A549 (cell line): ENCODE data around the gene MT1A. TPM values are rescaled to one million over a fixed set of nuclear protein-coding genes. Genes with fewer than 3 reads are reported as not detected.

Experiments used
- ATAC-seq, 2 experiments: fragments of 200-7000 bp in 1 of 2; fragments of >200 bp in 1 of 2; cut with Nextera tagmentation in 1 of 2; cut with Tn5 transposase in 1 of 2; 3 replicates each; pipeline versions ENCODE4 v1.8.0 to v1.9.1; 2018 to 2020; ENCODE audit warnings: mild to moderate bottlenecking in 1 of 2, moderate library complexity in 1 of 2
- CTCF ChIA-PET: fragments of 300-600 bp; sonication (Branson Sonifier 250); formaldehyde crosslinking; extraction: SDS; loops from one replicate; lab custom pipeline; 2021; ENCODE audit warnings: antibody characterized with exemption, inconsistent platforms; lab: Yijun Ruan, JAX
- POLR2A ChIA-PET: fragments of 350-600 bp; formaldehyde crosslinking; extraction: SDS; loops from one replicate; lab custom pipeline; 2021; ENCODE audit warnings: antibody characterized with exemption, inconsistent platforms; lab: Yijun Ruan, JAX
- DNase-seq, 2 experiments: peaks; one replicate each; pipeline versions ENCODE4 v3.0.0 to v3.0.0-alpha.2; 2011 to 2016; ENCODE audit warnings: low read depth in 1 of 2, low spot score in 1 of 2
- FAIRE-seq: peaks from 2 replicates; lab custom pipeline; 2011; peaks lifted over from hg19 to GRCh38; lab: Jason Lieb, UNC
- H3K27ac ChIP-seq, 2 experiments: fragments of >200 bp; sonication (Bioruptor Twin); formaldehyde crosslinking; 3 replicates each; pipeline ENCODE4 v1.5.1; 2016 to 2017
- H3K4me1 ChIP-seq: fragments of >200 bp; sonication (Bioruptor Twin); formaldehyde crosslinking; 3 replicates; pipeline ENCODE4 v1.6.1; 2016
- H3K4me2 ChIP-seq: fragments of >200 bp; sonication (Bioruptor Twin); formaldehyde crosslinking; 3 replicates; pipeline ENCODE4 v1.6.1; 2016
- H3K4me3 ChIP-seq: fragments of >200 bp; sonication (Bioruptor Twin); formaldehyde crosslinking; 3 replicates; pipeline ENCODE4 v1.5.1; 2016
- H3K9me3 ChIP-seq: fragments of >200 bp; sonication (Bioruptor Twin); formaldehyde crosslinking; 3 replicates; pipeline ENCODE4 v1.6.1; 2016
- BHLHE40 ChIP-seq: IDR thresholded peaks from 2 replicates; pipeline ENCODE4 v1.6.1; 2012; ENCODE audit warnings: low read depth, low read length, inconsistent platforms
- CBX2 ChIP-seq: fragments of 200-600 bp; sonication (generic); IDR thresholded peaks from 2 replicates; pipeline ENCODE4 v1.6.1; 2016; ENCODE audit warnings: low read depth, mild to moderate bottlenecking, borderline replicate concordance
- CBX8 ChIP-seq: fragments of 200-600 bp; sonication (generic); IDR thresholded peaks from 2 replicates; pipeline ENCODE4 v1.6.1; 2016
- CHD4 ChIP-seq: fragments of 200-600 bp; sonication (generic); IDR thresholded peaks from 2 replicates; pipeline ENCODE4 v1.6.1; 2016; ENCODE audit warnings: antibody characterized with exemption, mild to moderate bottlenecking, borderline replicate concordance
- EP300 ChIP-seq, 2 experiments: fragments of >200 bp; sonication (Bioruptor Twin); formaldehyde crosslinking; IDR thresholded peaks; 2 replicates in 1 of 2; 3 replicates in 1 of 2; pipeline ENCODE4 v1.6.1; 2016 to 2017
- FOSB ChIP-seq: fragments of 250-450 bp; sonication (Bioruptor Pico); IDR thresholded peaks from 2 replicates; pipeline ENCODE4 v1.5.0; 2020; ENCODE audit warnings: mild to moderate bottlenecking, moderate library complexity
- HDAC2 ChIP-seq: fragments of 200-600 bp; sonication (generic); IDR thresholded peaks from 2 replicates; pipeline ENCODE4 v1.6.1; 2016
- HOXA7 ChIP-seq: fragments of 250-450 bp; sonication (Bioruptor Pico); IDR thresholded peaks from 2 replicates; pipeline ENCODE4 v1.5.0; 2020; ENCODE audit warnings: mild to moderate bottlenecking, moderate library complexity
- JUN ChIP-seq, 2 experiments: fragments of >200 bp; sonication (Bioruptor Twin); formaldehyde crosslinking; IDR thresholded peaks; 2 replicates in 1 of 2; 3 replicates in 1 of 2; pipeline ENCODE4 v1.6.1; 2016 to 2017
- MYC ChIP-seq: IDR thresholded peaks from 2 replicates; pipeline ENCODE4 v1.6.1; 2012; ENCODE audit warnings: mild to moderate bottlenecking, inconsistent platforms, low read length, improper control_type of control experiment, borderline replicate concordance
- NFE2L2 ChIP-seq: fragments of 150-350 bp; conservative IDR thresholded peaks from 2 replicates; pipeline ENCODE4 v1.6.1; 2014; ENCODE audit warnings: low read length
- POLR2A ChIP-seq: IDR thresholded peaks from 2 replicates; pipeline ENCODE4 v1.6.1; 2012; ENCODE audit warnings: mild to moderate bottlenecking, low read length
- POLR2AphosphoS2 ChIP-seq: conservative IDR thresholded peaks from 2 replicates; pipeline ENCODE4 v1.6.1; 2012; ENCODE audit warnings: low read length, improper control_type of control experiment, inconsistent platforms
- RAD21 ChIP-seq, 2 experiments: fragments of >200 bp in 1 of 2; sonication (Bioruptor Twin) in 1 of 2; formaldehyde crosslinking in 1 of 2; IDR thresholded peaks in 1 of 2; conservative IDR thresholded peaks in 1 of 2; 2 replicates in 1 of 2; 3 replicates in 1 of 2; pipeline ENCODE4 v1.6.1; 2012 to 2018; ENCODE audit warnings: inconsistent platforms in 1 of 2
- RARB ChIP-seq: fragments of 250-450 bp; sonication (Bioruptor Pico); IDR thresholded peaks from 2 replicates; pipeline ENCODE4 v1.8.0; 2021; ENCODE audit warnings: mild to moderate bottlenecking, moderate library complexity
- RFX5 ChIP-seq: fragments of 450-650 bp; IDR thresholded peaks from 2 replicates; pipeline ENCODE4 v1.7.1; 2014; ENCODE audit warnings: antibody characterized with exemption, mild to moderate bottlenecking, moderate library complexity
- SREBF2 ChIP-seq: fragments of 450-650 bp; IDR thresholded peaks from 2 replicates; pipeline ENCODE4 v1.6.1; 2014; ENCODE audit warnings: mild to moderate bottlenecking, moderate library complexity
- ZNF302 ChIP-seq: fragments of 250-450 bp; sonication (Bioruptor Pico); IDR thresholded peaks from 2 replicates; pipeline ENCODE4 v1.9.0; 2021; ENCODE audit warnings: inconsistent platforms, mild to moderate bottlenecking, moderate library complexity
- ZSCAN20 ChIP-seq: fragments of 250-450 bp; sonication (Bioruptor Pico); IDR thresholded peaks from 2 replicates; pipeline ENCODE4 v1.8.0; 2022; ENCODE audit warnings: mild to moderate bottlenecking, moderate library complexity
- WGBS: methylation state at CpG from one replicate; pipeline ENCODE4 v1.1.6; 2017; ENCODE audit errors: missing lambda C conversion rate; 5-methylcytosine and 5-hydroxymethylcytosine counted together
- polyA plus RNA-seq, 4 experiments: library from polyadenylated mRNA; depleted of rRNA in 3 of 4; stranded (reverse); fragments of >200 nt; fragmentation: RNase III in 1 of 4; extraction: RNeasy Plus Mini Kit Qiagen cat#74134 plus additional on column Dnase treatment in 1 of 4; gene quantifications; 2 replicates in 3 of 4; 3 replicates in 1 of 4; pipeline ENCODE4 v1.2.3, GENCODE V29; 2011 to 2017
- TF ChIP-seq, protein P1 (sequence below): fragments of >200 bp; sonication (Bioruptor Twin); formaldehyde crosslinking; IDR thresholded peaks from 3 replicates; pipeline ENCODE4 v1.5.1; 2016
- TF ChIP-seq, protein P2 (sequence below): IDR thresholded peaks from 2 replicates; pipeline ENCODE4 v1.6.1; 2012
- TF ChIP-seq, protein P3 (sequence below): fragments of 250-450 bp; sonication (Bioruptor Pico); IDR thresholded peaks from 2 replicates; pipeline ENCODE4 v1.5.0; 2020; ENCODE audit warnings: low read depth, mild to moderate bottlenecking, moderate library complexity
- TF ChIP-seq, protein P4 (sequence below): IDR thresholded peaks from 2 replicates; pipeline ENCODE4 v1.6.1; 2012

The MT1A gene
- polyA plus RNA-seq, 2 of the 4 experiments (the other 2 are of a cell fraction) = 5.3 to 12.8 TPM

DNA sequence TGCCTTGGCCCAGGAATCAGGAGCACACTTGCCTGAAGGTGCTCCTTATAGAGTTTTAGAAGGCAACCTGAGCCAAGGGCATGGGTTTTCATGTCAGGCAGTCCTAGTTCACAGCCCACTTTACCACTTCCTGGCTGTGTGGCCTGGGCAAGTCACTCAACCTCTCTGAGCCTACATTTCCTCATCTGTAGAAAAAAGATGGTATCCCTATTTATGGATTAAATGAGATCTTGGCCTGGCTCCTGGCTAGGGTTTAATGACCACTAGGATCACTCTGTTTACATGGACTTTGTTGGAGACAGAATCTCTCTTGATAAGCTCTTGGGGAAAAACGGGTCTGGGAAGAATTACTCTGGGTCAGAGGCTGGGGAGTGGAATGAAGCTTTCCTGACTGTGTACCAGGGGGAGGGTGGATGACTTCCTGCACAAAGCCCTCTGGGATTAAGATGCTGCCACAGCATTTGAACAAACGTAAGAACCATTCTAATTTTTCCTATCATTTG is 27.8 kb upstream of the MT1A start (continued):
- TF ChIP-seq, protein P1, sequence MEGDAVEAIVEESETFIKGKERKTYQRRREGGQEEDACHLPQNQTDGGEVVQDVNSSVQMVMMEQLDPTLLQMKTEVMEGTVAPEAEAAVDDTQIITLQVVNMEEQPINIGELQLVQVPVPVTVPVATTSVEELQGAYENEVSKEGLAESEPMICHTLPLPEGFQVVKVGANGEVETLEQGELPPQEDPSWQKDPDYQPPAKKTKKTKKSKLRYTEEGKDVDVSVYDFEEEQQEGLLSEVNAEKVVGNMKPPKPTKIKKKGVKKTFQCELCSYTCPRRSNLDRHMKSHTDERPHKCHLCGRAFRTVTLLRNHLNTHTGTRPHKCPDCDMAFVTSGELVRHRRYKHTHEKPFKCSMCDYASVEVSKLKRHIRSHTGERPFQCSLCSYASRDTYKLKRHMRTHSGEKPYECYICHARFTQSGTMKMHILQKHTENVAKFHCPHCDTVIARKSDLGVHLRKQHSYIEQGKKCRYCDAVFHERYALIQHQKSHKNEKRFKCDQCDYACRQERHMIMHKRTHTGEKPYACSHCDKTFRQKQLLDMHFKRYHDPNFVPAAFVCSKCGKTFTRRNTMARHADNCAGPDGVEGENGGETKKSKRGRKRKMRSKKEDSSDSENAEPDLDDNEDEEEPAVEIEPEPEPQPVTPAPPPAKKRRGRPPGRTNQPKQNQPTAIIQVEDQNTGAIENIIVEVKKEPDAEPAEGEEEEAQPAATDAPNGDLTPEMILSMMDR = no peak
- no peak for TF ChIP-seq POLR2A
- TF ChIP-seq, all 56 proteins: peak for 2

DNA sequence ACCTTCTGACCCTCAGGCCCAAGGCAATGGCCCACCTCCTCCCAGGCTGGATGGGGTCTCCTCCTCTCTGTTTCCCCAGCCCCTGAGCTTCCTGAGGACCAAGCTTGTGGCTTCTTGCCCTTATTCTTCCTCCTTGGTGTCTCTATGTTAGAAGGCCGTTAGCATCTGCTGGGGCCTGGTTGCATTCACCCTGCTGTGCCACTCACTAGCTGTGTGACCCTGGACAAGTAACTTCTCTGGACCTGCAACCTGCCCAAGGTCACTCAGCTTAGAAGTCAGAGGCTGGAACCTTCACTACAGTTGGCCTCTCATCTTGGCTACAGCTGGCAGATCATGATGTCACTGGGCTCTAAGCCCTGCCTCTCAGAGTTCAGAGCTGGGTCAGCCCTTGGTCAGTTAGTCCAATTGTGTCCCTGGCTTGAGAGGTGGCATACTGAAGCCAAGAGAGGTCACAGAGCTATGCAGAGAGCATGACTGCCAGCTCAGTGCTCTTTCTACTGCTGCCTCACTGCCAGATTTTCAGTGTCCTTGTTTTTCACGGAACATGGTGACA is 27.1 kb upstream of the MT1A start:
- no peak for FAIRE-seq
- WGBS = 70% methylated on average over 2 of the region's 2 CpGs
- peak overlapping the region; percentile 93 to 96 for H3K27ac ChIP-seq
- CTCF ChIA-PET = interaction anchor here (0.6 to 19.7 kb wide), 9 partner anchors 10 to 184 kb away, joined by 3 to 340 read pairs (median 4); partner anchors contain the start of genes MT1A, MT1B and MT1F
- ATAC-seq = no peak
- POLR2A ChIA-PET = interaction anchor here (0.8 to 10.8 kb wide), 3 partner anchors 16 to 73 kb away, joined by 3 to 185 read pairs (median 33); partner anchors contain the start of gene MT1X
- peak overlapping the region; percentile 81 for H3K4me2 ChIP-seq
- TF ChIP-seq, protein P2, sequence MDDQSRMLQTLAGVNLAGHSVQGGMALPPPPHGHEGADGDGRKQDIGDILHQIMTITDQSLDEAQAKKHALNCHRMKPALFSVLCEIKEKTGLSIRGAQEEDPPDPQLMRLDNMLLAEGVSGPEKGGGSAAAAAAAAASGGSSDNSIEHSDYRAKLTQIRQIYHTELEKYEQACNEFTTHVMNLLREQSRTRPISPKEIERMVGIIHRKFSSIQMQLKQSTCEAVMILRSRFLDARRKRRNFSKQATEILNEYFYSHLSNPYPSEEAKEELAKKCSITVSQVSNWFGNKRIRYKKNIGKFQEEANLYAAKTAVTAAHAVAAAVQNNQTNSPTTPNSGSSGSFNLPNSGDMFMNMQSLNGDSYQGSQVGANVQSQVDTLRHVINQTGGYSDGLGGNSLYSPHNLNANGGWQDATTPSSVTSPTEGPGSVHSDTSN = no peak
- TF ChIP-seq CHD4 = no peak
- TF ChIP-seq RARB (CRISPR knock-in tag) = no peak
- TF ChIP-seq SREBF2 = no peak
- no peak for TF ChIP-seq CBX8
- no peak for TF ChIP-seq ZSCAN20
- no peak for TF ChIP-seq MYC
- no peak for TF ChIP-seq JUN (IDR thresholded peaks at IDR 0.05)
- TF ChIP-seq, all 56 proteins: peak for 0
- H3K4me3 ChIP-seq = no peak overlapping the region
- peaks cover 63% of the 10 kb centered on the region for H3K4me1 ChIP-seq
- peak in 1 of 2 experiments; percentile 36 for DNase-seq
- H3K9me3 ChIP-seq = no peaks in the 10 kb centered on the region

DNA sequence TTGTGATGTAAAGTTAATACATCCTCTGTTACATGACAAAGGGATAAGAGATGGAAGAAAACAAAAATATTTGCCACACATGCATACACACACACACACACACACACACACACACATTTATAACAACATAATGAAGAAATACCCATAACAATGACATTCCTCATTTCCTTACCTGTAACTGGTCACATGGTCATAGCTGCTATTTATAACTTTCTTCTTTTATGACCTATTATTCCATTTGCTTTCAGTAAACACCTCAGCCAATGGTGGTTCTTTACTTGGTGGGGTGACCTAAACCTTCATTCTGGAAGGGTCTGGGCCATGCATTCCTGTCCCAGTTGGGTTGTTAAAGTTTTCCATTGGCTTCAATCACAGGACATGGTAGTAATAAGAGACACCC is 24.8 kb upstream of the MT1A start:
- ChIA-PET POLR2A (no interaction called here), CTCF (interaction anchor here (1.5 to 19.7 kb wide), 4 partner anchors 10 to 88 kb away, joined by 3 to 340 read pairs (median 8); partner anchors contain the start of genes MT1A, MT1B and MT1F)
- Histone ChIP-seq H3K9me3 (no peaks in the 10 kb centered on the region), H3K4me3 (no peak overlapping the region), H3K4me2 (peak overlapping the region; percentile 38; the same call in 1 of the 3 replicates), H3K4me1 (peaks cover 46% of the 10 kb centered on the region), H3K27ac (peak overlapping the region in 1 of 2 experiments; percentile 7; a peak in 3 of 6 replicates)
- ATAC-seq (no peak), DNase-seq (no peak), FAIRE-seq (no peak)
- TF ChIP-seq BHLHE40 = no peak
- no peak for TF ChIP-seq HDAC2
- TF ChIP-seq, protein P3, sequence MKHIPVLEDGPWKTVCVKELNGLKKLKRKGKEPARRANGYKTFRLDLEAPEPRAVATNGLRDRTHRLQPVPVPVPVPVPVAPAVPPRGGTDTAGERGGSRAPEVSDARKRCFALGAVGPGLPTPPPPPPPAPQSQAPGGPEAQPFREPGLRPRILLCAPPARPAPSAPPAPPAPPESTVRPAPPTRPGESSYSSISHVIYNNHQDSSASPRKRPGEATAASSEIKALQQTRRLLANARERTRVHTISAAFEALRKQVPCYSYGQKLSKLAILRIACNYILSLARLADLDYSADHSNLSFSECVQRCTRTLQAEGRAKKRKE (CRISPR knock-in tag) = no peak
- no peak for TF ChIP-seq CBX2
- no peak for TF ChIP-seq RAD21 (conservative IDR thresholded peaks at IDR 0.05 in 1 of 2, IDR thresholded peaks at IDR 0.05 in 1 of 2)
- TF ChIP-seq NFE2L2 = no peak
- no peak for TF ChIP-seq ZNF302 (CRISPR knock-in tag)
- no peak for TF ChIP-seq EP300 (IDR thresholded peaks at IDR 0.05)
- TF ChIP-seq, protein P4, sequence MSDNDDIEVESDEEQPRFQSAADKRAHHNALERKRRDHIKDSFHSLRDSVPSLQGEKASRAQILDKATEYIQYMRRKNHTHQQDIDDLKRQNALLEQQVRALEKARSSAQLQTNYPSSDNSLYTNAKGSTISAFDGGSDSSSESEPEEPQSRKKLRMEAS = no peak
- TF ChIP-seq RFX5 = no peak
- TF ChIP-seq FOSB = no peak
- no peak for TF ChIP-seq HOXA7 (CRISPR knock-in tag)
- no peak for TF ChIP-seq POLR2AphosphoS2
